ENCODE data around the gene ELOVL2. TPM values are rescaled to one million over a fixed set of nuclear protein-coding genes. Genes with fewer than 3 reads are reported as not detected.
"Not testable (repeated sequence)": the region's sequence is repeated elsewhere in the genome, so short reads cannot be mapped to it uniquely, and the experiment has no call there.

Gene ELOVL2
- total RNA-seq, 1 donor from 2014 or later: 1.3 TPM

- intact Hi-C loops (cut with micrococcal nuclease): no loop called here
- ATAC-seq (peak; percentile 82), DNase-seq (no peak)
These were observed 44.1 kb downstream of the ELOVL2 start for GRCh38 chr6:10999994-11000393.

- DNase-seq (peak; percentile 40), ATAC-seq (peak; percentile 39)
- intact Hi-C loops (cut with micrococcal nuclease): no loop called here
These were observed 48.9 kb downstream of the ELOVL2 start for GRCh38 chr6:10995114-10995707.

- intact Hi-C loops (cut with micrococcal nuclease): no loop called here
- no peak for DNase-seq
- ATAC-seq: no peak
These were observed 50.2 kb downstream of the ELOVL2 start for GRCh38 chr6:10993896-10994295.

GRCh38 chr6:10991115-10991514, 53.0 kb downstream of the ELOVL2 start:
- intact Hi-C loops (cut with micrococcal nuclease): no loop called here

GRCh38 chr6:10989587-10989986, 54.5 kb downstream of the ELOVL2 start:
- ATAC-seq: no peak

More at GRCh38 chr6:10991115-10991514, 53.0 kb downstream of the ELOVL2 start:
- ATAC-seq (no peak), DNase-seq (no peak)

GRCh38 chr6:10984959-10985358, 59.1 kb downstream of the ELOVL2 start:
- ATAC-seq; intact Hi-C loops (cut with micrococcal nuclease); DNase-seq: not testable (repeated sequence)

More at GRCh38 chr6:10989587-10989986, 54.5 kb downstream of the ELOVL2 start:
- intact Hi-C loops (cut with micrococcal nuclease): no loop called here
- DNase-seq: no peak

GRCh38 chr6:10981409-10981808, 62.7 kb downstream of the ELOVL2 start:
- DNase-seq (no peak), ATAC-seq (no peak)
- intact Hi-C loops (cut with micrococcal nuclease): no loop called here

GRCh38 chr6:10979603-10980002, 64.5 kb downstream of the ELOVL2 start:
- intact Hi-C loops (cut with micrococcal nuclease): no loop called here
- ATAC-seq (no peak), DNase-seq (no peak)

GRCh38 chr6:10977231-10977968, 66.7 kb downstream of the ELOVL2 start:
- DNase-seq (no peak), ATAC-seq (no peak)
- intact Hi-C loops (cut with micrococcal nuclease): no loop called here

GRCh38 chr6:10976571-10976970, 67.5 kb downstream of the ELOVL2 start:
- DNase-seq: no peak
- ATAC-seq: no peak
- intact Hi-C loops (cut with micrococcal nuclease): no loop called here

GRCh38 chr6:10972196-10972595, 71.9 kb downstream of the ELOVL2 start:
- intact Hi-C loops (cut with micrococcal nuclease): no loop called here
- ATAC-seq (no peak), DNase-seq (no peak)

- DNase-seq (no peak), ATAC-seq (no peak)
- intact Hi-C loops (cut with micrococcal nuclease): no loop called here
These were observed 73.4 kb downstream of the ELOVL2 start for GRCh38 chr6:10970731-10971130.

GRCh38 chr6:10968776-10969175, 75.3 kb downstream of the ELOVL2 start:
- intact Hi-C loops (cut with micrococcal nuclease): no loop called here
- no peak for ATAC-seq

GRCh38 chr6:10964684-10965083, 79.4 kb downstream of the ELOVL2 start:
- intact Hi-C loops (cut with micrococcal nuclease): no loop called here
- ATAC-seq: no peak
- no peak for DNase-seq

More at GRCh38 chr6:10968776-10969175, 75.3 kb downstream of the ELOVL2 start:
- no peak for DNase-seq

GRCh38 chr6:10963113-10963512, 81.0 kb downstream of the ELOVL2 start:
- no peak for DNase-seq
- ATAC-seq: no peak
- intact Hi-C loops (cut with micrococcal nuclease): no loop called here

GRCh38 chr6:10962673-10963072, 81.4 kb downstream of the ELOVL2 start:
- no peak for ATAC-seq
- no peak for DNase-seq
- intact Hi-C loops (cut with micrococcal nuclease): no loop called here

GRCh38 chr6:10961837-10962236, 82.3 kb downstream of the ELOVL2 start:
- DNase-seq (no peak), ATAC-seq (no peak)
- intact Hi-C loops (cut with micrococcal nuclease): no loop called here

GRCh38 chr6:10960171-10960570, 83.9 kb downstream of the ELOVL2 start:
- ATAC-seq (no peak), DNase-seq (no peak)
- intact Hi-C loops (cut with micrococcal nuclease): no loop called here

GRCh38 chr6:10957414-10957886, 86.7 kb downstream of the ELOVL2 start:
- ATAC-seq: no peak
- intact Hi-C loops (cut with micrococcal nuclease): no loop called here
- no peak for DNase-seq

GRCh38 chr6:10956776-10957175, 87.3 kb downstream of the ELOVL2 start:
- intact Hi-C loops (cut with micrococcal nuclease): no loop called here
- DNase-seq (no peak), ATAC-seq (no peak)

GRCh38 chr6:10954590-10955010, 89.5 kb downstream of the ELOVL2 start:
- ATAC-seq: peak; percentile 75
- intact Hi-C loops (cut with micrococcal nuclease): loop anchor here (5.0 kb wide), 1 partner anchor 113 kb away; no protein-coding TSS in a partner anchor
- peak; percentile 82 for DNase-seq
